Bronchial epithelial cell (primary cell): Measurements from ENCODE around the gene TNFRSF13B. TPM values are rescaled to one million over a fixed set of nuclear protein-coding genes. Genes with fewer than 3 reads are reported as not detected.

Source experiments
- DNase-seq: peaks from one replicate; pipeline ENCODE4 v3.0.0-alpha.2; 2010; ENCODE audit warnings: low read depth
- FAIRE-seq: peaks from 2 replicates; lab custom pipeline; 2011; peaks lifted over from hg19 to GRCh38; lab: Jason Lieb, UNC
- H3K27me3 ChIP-seq: 2 replicates; pipeline ENCODE4 v1.5.1; 2011; ENCODE audit warnings: low read length; ENCODE audit not compliant: control insufficient read depth, insufficient read depth
- H3K36me3 ChIP-seq: 2 replicates; pipeline ENCODE4 v1.5.1; 2011; ENCODE audit warnings: low read length; ENCODE audit not compliant: control insufficient read depth, insufficient read depth
- H3K4me3 ChIP-seq: 2 replicates; pipeline ENCODE4 v1.5.1; 2011; ENCODE audit warnings: mild to moderate bottlenecking, low read depth, low read length, control low read depth
- CTCF ChIP-seq: IDR thresholded peaks from 2 replicates; pipeline ENCODE4 v1.5.1; 2011; ENCODE audit warnings: mild to moderate bottlenecking, moderate library complexity, low read length, control low read depth, inconsistent platforms; ENCODE audit not compliant: insufficient read depth, severe bottlenecking
- total RNA-seq: library from RNA; depleted of rRNA; stranded (reverse); fragments of >200 nt; gene quantifications from 2 replicates; pipeline ENCODE4 v1.2.1, GENCODE V29; 2014

Gene TNFRSF13B
- total RNA-seq, 1 donor from 2014 or later: not detected

DNA sequence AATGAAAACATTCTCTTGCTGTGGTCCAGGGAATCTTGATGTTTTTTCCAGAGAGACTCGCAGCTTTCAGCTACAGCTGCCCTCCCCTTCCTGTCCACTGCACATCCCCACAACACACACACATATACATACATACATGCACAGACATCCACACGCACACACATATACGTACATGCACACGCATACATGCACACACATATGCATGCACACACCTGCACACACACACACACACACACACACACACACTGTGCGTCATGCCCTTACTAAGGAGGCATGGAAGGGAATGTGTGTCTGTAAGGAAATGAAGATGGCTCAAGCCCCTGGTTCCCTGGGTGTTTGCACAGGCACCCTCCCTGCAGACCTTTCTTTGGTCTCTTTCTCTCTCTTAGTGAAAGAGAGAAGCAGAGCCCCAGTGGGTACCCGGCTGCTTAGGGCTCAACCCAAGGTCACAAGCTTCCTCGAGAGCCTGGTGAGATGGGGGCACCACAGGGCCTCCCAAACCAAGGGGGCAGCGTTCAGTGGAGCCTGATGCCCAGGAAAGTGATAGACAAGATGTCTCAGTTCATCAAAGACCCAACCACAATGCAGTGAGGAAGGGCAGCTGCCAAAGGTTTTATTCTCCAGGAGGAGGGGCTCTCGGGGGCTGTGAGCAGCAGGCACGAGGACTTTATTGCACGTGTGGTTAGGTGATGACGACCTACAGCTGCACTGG lies 33.3 kb downstream of the TNFRSF13B start:
- Histone ChIP-seq H3K36me3 (no peaks in the 10 kb centered on the region), H3K27me3 (no peaks in the 10 kb centered on the region), H3K4me3 (no peak overlapping the region)
- FAIRE-seq (peak; percentile 40), DNase-seq (no peak)
- TF ChIP-seq CTCF: no peak

GRCh38 chr17:16938031-16938430 lies 33.9 kb downstream of the TNFRSF13B start:
- no peak for TF ChIP-seq CTCF
- FAIRE-seq (no peak), DNase-seq (no peak)
- H3K27me3 ChIP-seq: no peaks in the 10 kb centered on the region
- no peaks in the 10 kb centered on the region for H3K36me3 ChIP-seq
- no peak overlapping the region for H3K4me3 ChIP-seq

DNA sequence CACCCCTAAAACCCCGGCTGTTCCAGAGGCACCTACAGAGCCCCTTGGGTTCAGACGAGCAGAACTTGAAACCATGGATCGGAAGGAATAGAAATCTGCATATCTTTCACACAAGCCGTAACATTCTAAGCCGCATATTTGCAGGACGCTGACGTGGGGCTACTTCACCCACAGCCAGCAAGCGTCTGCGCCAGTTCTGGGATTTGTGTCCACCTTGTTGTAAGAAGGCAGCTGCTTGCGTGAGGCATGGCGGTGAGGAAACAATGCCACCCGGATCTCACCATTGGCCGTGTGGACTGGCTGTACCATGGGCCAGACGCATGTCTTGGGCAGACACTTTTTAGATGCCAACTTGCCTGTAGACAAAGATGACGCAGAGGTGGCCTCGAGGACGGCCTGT lies 34.5 kb downstream of the TNFRSF13B start:
- no peak overlapping the region for H3K4me3 ChIP-seq
- FAIRE-seq (no peak), DNase-seq (no peak)
- no peak for TF ChIP-seq CTCF
- no peaks in the 10 kb centered on the region for H3K27me3 ChIP-seq
- H3K36me3 ChIP-seq: no peaks in the 10 kb centered on the region

DNA sequence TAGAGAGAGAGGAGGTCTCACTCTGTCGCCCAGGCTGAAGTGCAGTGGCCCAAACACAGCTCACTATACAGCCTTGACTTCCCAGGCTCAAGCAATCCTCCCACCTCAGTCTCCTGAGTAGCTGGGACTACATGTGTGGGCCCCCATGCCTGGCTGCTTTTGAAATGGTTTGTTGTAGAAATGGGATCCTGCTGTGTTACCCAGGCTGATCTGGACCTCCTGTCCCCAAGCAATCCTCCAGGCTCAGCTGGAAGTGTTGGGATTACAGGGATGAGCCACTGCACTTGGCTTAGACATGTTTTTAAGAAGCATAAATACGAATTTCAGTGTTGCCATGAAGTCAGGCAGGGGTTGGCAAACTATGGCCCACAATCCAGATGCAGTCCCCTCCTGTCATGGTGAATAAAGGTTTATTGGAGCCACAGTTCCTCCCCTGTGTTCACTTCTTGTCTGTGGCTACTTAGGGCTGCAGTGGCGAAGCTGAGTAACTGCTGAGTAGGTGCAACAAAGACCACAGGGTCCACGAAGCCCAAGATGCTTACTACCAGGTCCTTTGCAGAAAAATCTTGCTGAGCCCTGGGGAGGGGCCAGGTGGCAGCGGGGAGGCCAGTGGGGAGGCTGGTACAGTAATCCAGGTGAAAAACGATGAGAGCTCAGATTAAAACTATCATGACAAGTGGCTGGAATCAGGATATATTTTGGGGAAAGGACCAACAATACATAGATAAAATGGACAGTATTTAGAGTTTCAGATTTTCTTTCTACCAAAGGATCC lies 35.2 kb downstream of the TNFRSF13B start:
- no peak for TF ChIP-seq CTCF
- Histone ChIP-seq H3K27me3 (no peaks in the 10 kb centered on the region), H3K36me3 (no peaks in the 10 kb centered on the region), H3K4me3 (no peak overlapping the region)
- DNase-seq: no peak
- FAIRE-seq: no peak

GRCh38 chr17:16935786-16936185 lies 36.1 kb downstream of the TNFRSF13B start:
- no peak for FAIRE-seq

More at GRCh38 chr17:16935786-16936185, 36.1 kb downstream of the TNFRSF13B start:
- Histone ChIP-seq H3K27me3 (no peaks in the 10 kb centered on the region), H3K4me3 (no peak overlapping the region), H3K36me3 (no peaks in the 10 kb centered on the region)
- no peak for TF ChIP-seq CTCF
- no peak for DNase-seq
